Gastrocnemius medialis (tissue), 4 donors: Measurements from ENCODE around the gene OPRL1. TPM values are rescaled to one million over a fixed set of nuclear protein-coding genes. Genes with fewer than 3 reads are reported as not detected.

Experiments used
- ATAC-seq, 2 donors: fragments of 150-250 bp; one replicate each; pipeline ENCODE4 v1.9.1; 2016
- DNase-seq, 2 donors: peaks; one replicate each; pipeline ENCODE4 v3.0.0-alpha.2; 2019
- H3K27ac ChIP-seq, 4 donors: fragments of 200-600 bp; sonication (generic); 1 replicate in 1 of 4; 2 replicates in 3 of 4; pipeline ENCODE4 v1.5.1; 2016 to 2018; ENCODE audit warnings: mild to moderate bottlenecking in 2 of 4, moderate library complexity in 1 of 4
- H3K27me3 ChIP-seq, 3 donors: fragments of 200-600 bp; sonication (generic) in 2 of 3; 1 replicate in 1 of 3; 2 replicates in 2 of 3; pipeline versions ENCODE4 v1.5.1 to v1.6.0; 2016 to 2019; ENCODE audit warnings: mild to moderate bottlenecking in 1 of 3, moderate library complexity in 1 of 3
- H3K36me3 ChIP-seq, 2 donors: fragments of 200-600 bp; sonication (generic) in 1 of 2; one replicate each; pipeline ENCODE4 v1.5.1; 2017 to 2018
- H3K4me1 ChIP-seq, 2 donors: fragments of 200-600 bp; sonication (generic) in 1 of 2; one replicate each; pipeline ENCODE4 v1.5.1; 2016 to 2017; ENCODE audit warnings: mild to moderate bottlenecking in 2 of 2
- H3K4me3 ChIP-seq, 4 donors: fragments of 200-600 bp; sonication (generic) in 3 of 4; 1 replicate in 1 of 4; 2 replicates in 3 of 4; pipeline ENCODE4 v1.5.1; 2016 to 2019; ENCODE audit warnings: mild to moderate bottlenecking in 2 of 4
- H3K9me3 ChIP-seq, 3 donors: fragments of 200-600 bp; sonication (generic) in 2 of 3; 1 replicate in 1 of 3; 2 replicates in 2 of 3; pipeline ENCODE4 v1.5.1; 2016 to 2019
- POLR2A ChIP-seq, 2 donors: fragments of 450-650 bp; IDR thresholded peaks; one replicate each; pipeline ENCODE4 v1.6.1; 2017; ENCODE audit warnings: antibody characterized with exemption in 2 of 2, mild to moderate bottlenecking in 2 of 2, moderate library complexity in 2 of 2
- in situ Hi-C, 4 donors: fragments of 200-750 bp; cut with MboI; loops; one replicate each; pipeline versions ENCODE4 v1.15.0 to v1.8.0; 2017; ENCODE audit warnings: low sequenced_read_pairs in 4 of 4
- intact Hi-C: fragments of 100-400 bp; cut with DNase I; formaldehyde crosslinking; loops from one replicate; pipeline ENCODE4 v1.15.1; 2023; ENCODE audit warnings: low total_unique reads
- total RNA-seq, 4 donors: library from RNA; depleted of rRNA; stranded (reverse); fragments of >200 nt; gene quantifications; one replicate each; pipeline versions ENCODE4 v1.1.0 to v1.2.3, GENCODE V29; 2016
- TF ChIP-seq, protein P1 (sequence below), 5 experiments: fragments of 450-650 bp in 3 of 5; fragments of 200-600 bp in 2 of 5; sonication (generic) in 2 of 5; IDR thresholded peaks in 4 of 5; conservative IDR thresholded peaks in 1 of 5; 1 replicate in 4 of 5; 2 replicates in 1 of 5; pipeline ENCODE4 v1.5.1; 2016 to 2019; ENCODE audit warnings: antibody characterized with exemption in 5 of 5, mild to moderate bottlenecking in 3 of 5, moderate library complexity in 3 of 5

Gene OPRL1
- total RNA-seq, 4 donors from 2014 or later: 0.10 to 0.68 (median 0.15) TPM

DNA sequence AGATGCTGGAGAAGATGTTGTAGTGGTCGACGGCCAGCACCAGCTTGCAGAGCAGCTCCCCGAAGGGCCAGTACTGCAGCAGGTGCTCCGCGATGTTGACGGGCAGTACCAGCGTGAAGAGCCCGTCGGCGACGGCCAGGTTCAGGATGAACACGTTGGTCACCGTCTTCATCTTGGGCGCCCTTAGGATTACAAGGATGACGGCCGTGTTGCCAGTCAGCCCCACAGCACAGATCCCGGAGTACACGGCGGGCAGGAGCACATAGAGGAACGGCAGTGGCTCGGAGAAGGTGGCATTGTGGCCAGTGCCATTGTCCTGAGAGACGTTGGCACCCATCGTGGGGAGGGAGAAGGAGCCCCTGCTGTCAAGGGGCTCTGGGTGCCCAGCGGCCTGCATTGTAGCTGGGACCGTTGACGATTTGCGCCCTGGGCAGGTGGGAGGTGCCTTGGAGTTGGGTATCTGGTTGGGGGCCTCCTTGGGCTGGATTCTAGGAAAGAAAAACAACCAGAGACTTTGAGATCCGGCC lies 26.6 kb downstream of the OPRL1 start:
- in situ Hi-C loops (no loop called here), intact Hi-C loops (no loop called here)
- no peak overlapping the region for H3K27ac ChIP-seq
- TF ChIP-seq, protein P1, sequence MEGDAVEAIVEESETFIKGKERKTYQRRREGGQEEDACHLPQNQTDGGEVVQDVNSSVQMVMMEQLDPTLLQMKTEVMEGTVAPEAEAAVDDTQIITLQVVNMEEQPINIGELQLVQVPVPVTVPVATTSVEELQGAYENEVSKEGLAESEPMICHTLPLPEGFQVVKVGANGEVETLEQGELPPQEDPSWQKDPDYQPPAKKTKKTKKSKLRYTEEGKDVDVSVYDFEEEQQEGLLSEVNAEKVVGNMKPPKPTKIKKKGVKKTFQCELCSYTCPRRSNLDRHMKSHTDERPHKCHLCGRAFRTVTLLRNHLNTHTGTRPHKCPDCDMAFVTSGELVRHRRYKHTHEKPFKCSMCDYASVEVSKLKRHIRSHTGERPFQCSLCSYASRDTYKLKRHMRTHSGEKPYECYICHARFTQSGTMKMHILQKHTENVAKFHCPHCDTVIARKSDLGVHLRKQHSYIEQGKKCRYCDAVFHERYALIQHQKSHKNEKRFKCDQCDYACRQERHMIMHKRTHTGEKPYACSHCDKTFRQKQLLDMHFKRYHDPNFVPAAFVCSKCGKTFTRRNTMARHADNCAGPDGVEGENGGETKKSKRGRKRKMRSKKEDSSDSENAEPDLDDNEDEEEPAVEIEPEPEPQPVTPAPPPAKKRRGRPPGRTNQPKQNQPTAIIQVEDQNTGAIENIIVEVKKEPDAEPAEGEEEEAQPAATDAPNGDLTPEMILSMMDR (IDR thresholded peaks at IDR 0.05 in 4 of 5, conservative IDR thresholded peaks at IDR 0.05 in 1 of 5): no peak
- TF ChIP-seq POLR2A (IDR thresholded peaks at IDR 0.05): no peak
- peak in 1 of 2 donors; percentile 8 for DNase-seq
- ATAC-seq: no peak
- H3K9me3 ChIP-seq: no peaks in the 10 kb centered on the region
- H3K36me3 ChIP-seq: no peaks in the 10 kb centered on the region
- H3K27me3 ChIP-seq: peaks cover 24 to 25% (median 25%) of the 10 kb centered on the region in 3 donors
- peaks cover 0 to 10% of the 10 kb centered on the region in 2 donors for H3K4me1 ChIP-seq
- no peak overlapping the region for H3K4me3 ChIP-seq

DNA sequence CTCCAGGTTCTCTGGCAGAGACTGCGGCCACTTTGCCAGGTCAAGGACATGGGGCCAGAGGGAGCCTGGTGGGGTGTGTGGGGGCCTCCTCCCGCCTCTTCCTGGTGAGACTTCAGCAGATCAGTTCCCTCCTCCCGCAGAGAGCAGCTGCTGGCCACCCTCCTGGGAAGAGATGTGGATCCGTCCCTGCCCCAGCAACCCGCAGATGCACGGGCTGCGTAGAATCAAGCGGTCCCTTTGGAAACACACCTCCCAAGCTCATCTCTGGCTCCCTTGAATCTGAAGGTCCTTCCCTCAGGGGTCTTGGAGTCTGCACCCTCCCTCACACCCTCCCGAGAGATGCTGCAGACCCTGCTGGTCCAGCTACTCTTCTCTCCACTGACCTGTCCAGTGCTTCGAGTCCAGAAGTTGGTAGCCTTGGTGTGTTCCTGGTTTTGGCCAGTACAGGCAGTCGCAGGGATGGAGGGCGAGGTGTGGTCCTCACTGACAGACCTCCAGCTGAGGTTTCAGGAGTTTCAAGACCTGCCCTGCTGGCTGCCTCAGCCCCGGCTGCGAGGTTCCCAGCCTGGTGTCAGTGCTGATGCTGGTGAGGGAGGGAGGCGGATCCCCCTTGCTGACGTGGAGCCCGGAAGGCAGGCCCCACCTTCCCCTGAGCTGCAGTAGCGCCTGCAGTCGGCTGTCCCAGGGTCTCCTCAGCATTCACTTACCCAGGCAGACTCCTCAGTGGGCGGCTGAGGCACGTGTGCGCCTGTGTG lies 27.3 kb downstream of the OPRL1 start, which contains the start of gene NPBWR2:
TSS of gene NPBWR2 (minus strand) at position 585 of the 755 bp plus-strand sequence. CDS start 734 bp downstream, outside the sequence.
- Histone ChIP-seq H3K36me3 (no peaks in the 10 kb centered on the region), H3K27me3 (peaks cover 18 to 20% (median 18%) of the 10 kb centered on the region in 3 donors), H3K27ac (no peak within 1 kb of the TSS), H3K4me3 (no peak within 1 kb of the TSS), H3K4me1 (peaks cover 0 to 5% of the 10 kb centered on the region in 2 donors), H3K9me3 (no peaks in the 10 kb centered on the region)
- in situ Hi-C loops (no loop called here), intact Hi-C loops (no loop called here)
- TF ChIP-seq POLR2A (IDR thresholded peaks at IDR 0.05): no peak
- TF ChIP-seq, protein P1 (IDR thresholded peaks at IDR 0.05 in 4 of 5, conservative IDR thresholded peaks at IDR 0.05 in 1 of 5): no peak
- DNase-seq: peak in 1 of 2 donors; percentile 7
- ATAC-seq: no peak

DNA sequence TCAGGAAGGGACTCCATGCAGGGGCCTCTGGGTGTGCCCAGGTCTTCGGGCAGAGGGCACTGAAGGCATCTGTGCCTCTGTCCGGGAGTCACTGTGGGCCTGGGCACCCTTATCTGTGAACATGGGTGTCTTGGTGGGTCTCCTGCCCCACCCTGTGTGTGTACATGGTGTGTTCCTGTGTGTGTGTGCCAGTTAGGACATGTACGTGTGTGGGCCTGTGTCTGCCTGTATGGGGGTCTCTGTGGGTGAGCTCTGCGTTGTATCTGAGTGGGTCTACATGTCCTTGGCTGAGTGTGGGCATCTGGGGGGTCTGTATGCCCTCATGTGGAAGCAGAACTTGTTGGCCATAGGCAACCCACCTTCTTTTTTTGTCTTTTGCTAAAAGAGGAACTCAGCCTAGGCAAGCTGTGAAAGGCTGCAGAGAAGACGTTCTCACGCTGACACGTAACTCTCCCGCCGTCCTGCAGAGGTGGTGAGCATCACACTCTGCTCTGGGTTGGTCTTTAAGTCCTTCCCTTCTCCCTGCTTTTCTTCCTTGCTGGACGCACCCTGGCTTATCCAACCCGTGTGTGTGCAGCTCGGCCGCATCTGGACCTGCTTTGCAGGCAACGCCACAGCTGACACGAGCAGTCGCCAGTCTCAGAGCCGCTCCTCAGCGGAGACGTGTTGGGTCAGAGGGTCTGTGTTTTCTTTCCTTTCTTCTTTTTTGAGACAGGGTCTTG lies 28.0 kb downstream of the OPRL1 start:
- in situ Hi-C loops: no loop called here
- H3K4me1 ChIP-seq: no peaks in the 10 kb centered on the region
- H3K4me3 ChIP-seq: no peak overlapping the region
- H3K36me3 ChIP-seq: no peaks in the 10 kb centered on the region
- ATAC-seq (no peak), DNase-seq (peak in 1 of 2 donors; percentile 2)
- TF ChIP-seq, protein P1 (IDR thresholded peaks at IDR 0.05 in 4 of 5, conservative IDR thresholded peaks at IDR 0.05 in 1 of 5): no peak
- no peak for TF ChIP-seq POLR2A (IDR thresholded peaks at IDR 0.05)
- intact Hi-C loops: no loop called here
- peaks cover 11 to 13% (median 13%) of the 10 kb centered on the region in 3 donors for H3K27me3 ChIP-seq
- no peaks in the 10 kb centered on the region for H3K9me3 ChIP-seq
- no peak overlapping the region for H3K27ac ChIP-seq

DNA sequence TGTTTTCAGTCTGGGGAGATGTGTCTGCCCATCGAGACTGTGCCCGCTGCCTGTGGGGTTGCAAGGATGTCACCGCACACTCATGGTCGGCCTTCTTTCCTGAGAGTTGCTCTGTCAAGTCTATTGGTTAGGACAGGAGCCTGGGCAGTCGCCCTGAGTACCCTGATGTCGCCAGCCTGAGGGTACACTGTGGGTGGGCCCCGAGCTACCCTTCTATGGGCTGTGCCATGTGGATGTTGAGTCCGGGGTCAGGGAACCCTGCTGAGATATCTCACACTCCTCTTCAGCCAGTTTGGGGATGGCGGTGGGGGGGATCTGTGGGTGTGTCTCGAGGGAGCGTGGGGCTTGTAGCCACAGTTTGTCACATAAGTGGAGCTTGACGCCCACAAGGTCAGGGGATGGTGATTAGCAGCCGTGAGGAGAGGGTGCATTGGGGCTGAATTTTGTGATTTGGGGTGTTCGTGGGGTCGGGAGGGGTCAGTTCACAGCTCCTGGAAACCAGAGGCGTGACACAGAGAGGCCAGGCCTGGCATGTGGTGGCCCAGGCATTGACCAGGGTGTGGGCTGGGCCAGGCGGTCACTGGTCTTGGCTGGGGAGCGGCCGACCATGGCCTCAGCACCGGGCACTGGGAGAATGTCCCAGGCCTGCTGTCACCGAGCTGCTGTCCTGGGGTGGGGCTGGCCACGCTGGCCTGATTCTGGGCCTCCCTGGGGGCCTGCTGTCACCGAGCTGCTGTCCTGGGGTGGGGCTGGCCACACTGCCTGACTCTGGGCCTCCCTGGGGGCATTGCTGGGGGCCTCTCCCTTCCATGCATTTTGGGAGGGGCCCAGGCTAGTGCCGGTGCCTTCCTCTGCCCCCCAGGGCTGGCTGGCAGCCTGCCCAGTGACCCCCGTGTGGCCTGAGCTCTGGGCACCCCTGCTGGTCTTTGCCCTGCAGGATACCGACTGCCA lies 29.1 kb downstream of the OPRL1 start:
- ATAC-seq (no peak), DNase-seq (peak in 1 of 2 donors; percentile 4)

More for the DNA sequence above, 29.1 kb downstream of the OPRL1 start:
- Histone ChIP-seq H3K27me3 (peaks cover 0 to 5% (median 2%) of the 10 kb centered on the region in 3 donors), H3K27ac (no peak overlapping the region), H3K9me3 (no peaks in the 10 kb centered on the region), H3K36me3 (no peaks in the 10 kb centered on the region), H3K4me3 (no peak overlapping the region), H3K4me1 (no peaks in the 10 kb centered on the region)
- in situ Hi-C loops: no loop called here
- TF ChIP-seq POLR2A (IDR thresholded peaks at IDR 0.05): no peak
- TF ChIP-seq, protein P1 (IDR thresholded peaks at IDR 0.05 in 4 of 5, conservative IDR thresholded peaks at IDR 0.05 in 1 of 5): no peak
- intact Hi-C loops: no loop called here
